ENCODE data around the gene BMPER.

- no peak for TF ChIP-seq POLR2A (IDR thresholded peaks at IDR 0.05)
- no peak for TF ChIP-seq CTCF (IDR thresholded peaks at IDR 0.05)
These were observed 238.1 kb downstream of the BMPER start for GRCh38 chr7:34143402-34143801.

Measured in testis (tissue), 2 donors.